HG03432 (cell line): ENCODE measurements around the gene NUDT10.
"Not testable (repeated sequence)": the region's sequence is repeated elsewhere in the genome, so short reads cannot be mapped to it uniquely, and the experiment has no call there.

Source experiments
- ATAC-seq: cut with Tn5 transposase; IDR thresholded peaks from one replicate; pipeline ENCODE4 v1.9.1; 2021; ENCODE audit warnings: mild to moderate bottlenecking, moderate library complexity; ENCODE audit not compliant: unreplicated experiment

Gene NUDT10

GRCh38 chrX:51332188-51332942 is at the start of gene NUDT10:
TSS of gene NUDT10 (plus strand) at chrX:51332822. CDS start at chrX:51332966, 144 bp downstream.
- no peak for ATAC-seq

- no peak for ATAC-seq
Measured at GRCh38 chrX:51292421-51292820, 40.2 kb upstream of the NUDT10 start.

- ATAC-seq = no peak
Measured at GRCh38 chrX:51296138-51296537, 36.5 kb upstream of the NUDT10 start.

- no peak for ATAC-seq
Measured at GRCh38 chrX:51316271-51316670, 16.4 kb upstream of the NUDT10 start.

GRCh38 chrX:51332943-51333785 is 542 bp downstream of the NUDT10 start:
- ATAC-seq = not testable (repeated sequence)

GRCh38 chrX:51334276-51334675 is 1.7 kb downstream of the NUDT10 start:
- no peak for ATAC-seq

- no peak for ATAC-seq
Measured at GRCh38 chrX:51336584-51336983, 4.0 kb downstream of the NUDT10 start.

- no peak for ATAC-seq
Measured at GRCh38 chrX:51361251-51361650, 28.6 kb downstream of the NUDT10 start.

- no peak for ATAC-seq
Measured at GRCh38 chrX:51376672-51377071, 44.0 kb downstream of the NUDT10 start.
